T-helper 1 cell treated with Interleukin-12 subunit alpha and Interleukin-12 subunit beta and Interleukin-4 antibody, amounts not matched to agents 30 ng/mL and 1 ng/mL, for 36 hours (primary cell): ENCODE results near the gene GCNA. TPM values are rescaled to one million over a fixed set of nuclear protein-coding genes. Genes with fewer than 3 reads are reported as not detected.

Source experiments
- intact Hi-C: fragments of 100-400 bp; cut with micrococcal nuclease; formaldehyde crosslinking; loops from one replicate; pipeline ENCODE4 v1.15.1; 2024
- total RNA-seq: library from RNA; stranded (reverse); gene quantifications from 2 replicates; pipeline ENCODE4 v1.2.3, GENCODE V29; 2022

The GCNA gene, protein sequence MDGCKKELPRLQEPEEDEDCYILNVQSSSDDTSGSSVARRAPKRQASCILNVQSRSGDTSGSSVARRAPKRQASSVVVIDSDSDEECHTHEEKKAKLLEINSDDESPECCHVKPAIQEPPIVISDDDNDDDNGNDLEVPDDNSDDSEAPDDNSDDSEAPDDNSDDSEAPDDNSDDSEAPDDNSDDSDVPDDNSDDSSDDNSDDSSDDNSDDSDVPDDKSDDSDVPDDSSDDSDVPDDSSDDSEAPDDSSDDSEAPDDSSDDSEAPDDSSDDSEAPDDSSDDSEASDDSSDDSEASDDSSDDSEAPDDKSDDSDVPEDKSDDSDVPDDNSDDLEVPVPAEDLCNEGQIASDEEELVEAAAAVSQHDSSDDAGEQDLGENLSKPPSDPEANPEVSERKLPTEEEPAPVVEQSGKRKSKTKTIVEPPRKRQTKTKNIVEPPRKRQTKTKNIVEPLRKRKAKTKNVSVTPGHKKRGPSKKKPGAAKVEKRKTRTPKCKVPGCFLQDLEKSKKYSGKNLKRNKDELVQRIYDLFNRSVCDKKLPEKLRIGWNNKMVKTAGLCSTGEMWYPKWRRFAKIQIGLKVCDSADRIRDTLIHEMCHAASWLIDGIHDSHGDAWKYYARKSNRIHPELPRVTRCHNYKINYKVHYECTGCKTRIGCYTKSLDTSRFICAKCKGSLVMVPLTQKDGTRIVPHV
- 5.7 and 6.0 TPM in 2 replicates for total RNA-seq

DNA sequence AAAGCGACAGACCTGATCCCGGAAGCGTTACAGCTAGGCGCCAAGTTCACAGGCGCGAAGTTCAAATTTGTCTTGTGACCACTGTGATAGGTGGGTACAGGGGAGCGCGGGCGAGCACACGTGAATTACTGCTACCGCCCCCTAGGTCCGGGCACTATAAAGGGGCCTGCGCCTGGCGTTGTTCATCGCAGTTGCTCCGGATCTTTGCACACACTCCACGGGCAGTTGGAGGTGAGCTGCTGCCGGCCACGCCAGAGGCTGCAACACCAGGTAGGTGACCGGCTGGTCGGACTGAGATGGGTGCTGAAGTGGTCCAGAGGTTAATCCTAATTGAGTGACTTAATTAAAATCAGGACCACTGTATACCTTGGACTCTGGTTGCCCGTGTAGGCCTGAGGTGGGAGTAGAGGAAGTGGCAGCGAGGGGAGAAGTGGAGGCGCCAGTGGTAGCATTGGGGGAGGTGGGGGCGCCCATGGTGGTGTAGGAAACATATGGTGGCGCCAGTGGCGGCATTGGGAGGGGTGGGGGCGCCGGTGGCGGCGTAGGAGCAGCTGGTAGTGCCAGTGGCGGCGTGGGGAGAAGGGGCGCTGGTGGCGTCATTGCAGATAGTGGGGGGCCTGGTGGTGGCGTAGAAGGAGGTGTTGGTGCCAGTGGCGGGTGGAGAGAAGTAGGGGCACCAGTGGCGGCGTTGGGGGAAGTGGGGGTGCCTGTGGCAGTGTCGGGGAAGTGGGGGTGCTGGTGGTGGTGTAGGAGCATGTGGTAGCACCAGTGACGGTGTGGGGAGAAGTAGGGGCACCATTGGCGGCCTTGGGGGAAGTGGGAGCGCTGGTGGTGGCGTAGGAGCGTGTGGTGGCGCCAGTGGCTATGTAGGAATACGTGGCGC, at the start of gene GCNA:
Gene GCNA, plus strand, starts transcription at position 185 of the 883 bp plus-strand sequence. CDS start 2,385 bp downstream, outside the sequence.
- intact Hi-C loops = no loop called here

DNA sequence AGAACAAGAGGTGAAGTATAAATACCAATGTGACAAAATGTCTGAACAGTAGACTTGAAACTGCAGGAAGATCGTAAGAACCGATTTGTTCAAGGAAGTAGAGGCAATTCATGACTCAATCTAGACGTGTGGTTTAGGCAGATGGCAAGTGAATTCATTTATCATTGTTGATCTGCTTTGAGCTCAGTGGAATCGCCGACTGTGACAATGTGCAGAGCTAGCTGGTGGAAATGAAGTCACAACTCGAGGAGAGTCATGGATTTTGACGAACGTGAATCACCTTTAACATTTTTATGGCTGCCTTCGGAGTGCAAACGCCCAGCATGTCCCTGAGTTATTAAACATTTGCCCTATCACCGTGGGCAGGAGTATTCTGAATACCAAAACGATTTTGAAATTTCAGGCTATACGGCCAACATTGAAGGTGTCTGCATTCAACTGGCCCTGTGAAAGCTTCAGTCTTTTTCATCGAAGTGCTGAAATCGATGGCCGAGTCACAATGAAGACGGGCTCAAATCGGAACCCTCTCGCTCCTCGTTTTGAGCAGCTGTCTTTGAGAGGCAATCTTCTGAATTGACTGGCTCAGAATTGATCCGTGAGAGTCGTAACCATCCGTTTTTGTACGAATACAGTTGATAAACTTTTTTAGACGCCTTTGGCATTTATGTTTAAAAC, 46.0 kb upstream of the GCNA start:
- intact Hi-C loops = loop anchor here (1.0 to 10.0 kb wide), 8 partner anchors 40 to 1240 kb away; partner anchors contain the start of genes IL2RG, KIF4A and SNX12

DNA sequence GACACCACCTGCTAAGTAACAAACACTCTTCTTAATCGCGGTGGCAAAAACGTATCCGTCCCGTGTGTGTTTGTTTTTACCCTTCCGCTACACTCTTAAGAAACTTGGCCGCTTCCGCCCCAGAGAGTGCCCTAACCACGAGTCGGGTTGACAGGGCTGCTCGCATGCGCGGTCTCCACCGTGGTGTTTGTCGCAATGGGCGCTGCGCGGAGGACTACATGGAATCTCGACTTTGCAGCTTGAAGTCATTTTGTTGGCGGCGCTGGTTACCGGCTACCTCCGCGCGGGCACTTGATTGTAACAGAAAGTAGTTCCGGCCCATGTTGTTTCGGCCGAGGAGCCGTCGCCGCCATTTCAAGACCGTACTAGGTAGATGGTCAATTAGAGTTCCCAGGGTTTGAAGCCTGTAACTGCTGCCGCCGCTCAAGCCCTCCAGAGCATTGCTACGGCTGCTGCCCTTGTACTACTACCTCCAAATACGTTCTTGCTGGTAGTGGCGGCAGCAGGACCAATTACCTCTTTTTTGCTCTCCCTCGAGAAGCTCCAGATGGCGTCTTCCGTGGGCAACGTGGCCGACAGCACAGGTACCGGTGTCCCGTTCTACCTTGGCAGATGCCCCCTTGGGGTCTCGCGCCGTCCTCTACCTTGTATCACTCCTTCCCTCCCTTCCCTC, 45.3 kb upstream of the GCNA start, which contains the start of gene OGT:
Gene OGT, plus strand, starts transcription at position 352 of the 673 bp plus-strand sequence. Its CDS starts 196 bp downstream, at position 548.
- intact Hi-C loops = loop anchor here (1.0 to 10.0 kb wide), 9 partner anchors 19 to 1241 kb away; partner anchors contain the start of genes IL2RG, KIF4A and SNX12

DNA sequence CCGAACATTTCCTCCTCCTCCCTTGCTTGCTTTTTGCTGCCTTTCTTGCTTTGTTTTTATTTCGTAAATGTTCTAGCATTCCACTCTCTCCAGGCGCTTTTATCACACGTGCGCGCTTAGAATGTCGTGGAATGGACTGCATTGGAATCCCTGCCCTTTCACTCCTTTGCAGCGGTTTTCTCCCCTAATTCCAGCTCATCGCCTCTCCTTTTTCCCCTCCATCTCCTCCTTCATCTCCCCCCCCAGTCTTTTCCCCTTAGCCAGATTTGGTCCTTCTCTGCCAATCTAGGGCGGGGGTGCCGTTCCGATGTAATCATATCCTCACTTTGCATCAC, 44.8 kb upstream of the GCNA start:
- intact Hi-C loops = loop anchor here (1.0 to 10.0 kb wide), 6 partner anchors 19 to 1241 kb away; partner anchors contain the start of genes KIF4A and SNX12

DNA sequence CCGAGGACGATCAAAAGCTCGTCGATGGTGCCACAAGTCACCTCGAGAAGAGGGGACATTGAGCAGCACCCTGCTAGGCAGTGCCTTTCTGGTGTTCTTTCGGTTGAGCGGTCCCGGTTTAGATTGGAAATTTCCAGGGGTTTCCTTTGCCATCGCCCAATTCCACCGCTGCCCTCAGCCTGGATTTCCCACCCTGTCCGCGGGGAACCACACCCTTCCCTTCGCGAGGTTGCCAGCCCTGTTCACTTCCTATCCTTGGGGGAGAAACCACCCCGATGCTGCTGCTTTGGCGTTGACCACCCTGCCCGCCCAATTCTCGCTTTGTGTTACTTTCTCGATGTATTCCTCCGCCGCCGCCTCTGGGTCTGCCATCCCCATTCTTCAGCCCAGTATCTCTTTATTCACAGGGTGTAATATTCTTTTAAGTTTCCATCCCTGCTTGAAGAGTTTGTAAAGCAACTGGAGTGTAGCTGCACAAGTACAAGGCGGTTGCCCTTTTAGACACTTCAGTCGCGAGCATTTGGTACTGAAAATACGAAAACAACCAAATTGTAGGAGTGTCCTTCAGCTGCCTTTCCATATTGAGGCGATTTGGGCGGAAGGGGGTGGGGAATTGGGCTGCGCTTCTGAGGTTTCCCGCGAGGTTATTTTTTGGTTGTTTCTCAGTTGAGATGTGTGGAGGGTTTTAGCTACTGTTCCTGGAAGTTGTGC, 44.2 kb upstream of the GCNA start:
- intact Hi-C loops = loop anchor here (1.0 to 10.0 kb wide), 9 partner anchors 8 to 1242 kb away; partner anchors contain the start of genes KIF4A, NONO, SNX12 and TAF1

DNA sequence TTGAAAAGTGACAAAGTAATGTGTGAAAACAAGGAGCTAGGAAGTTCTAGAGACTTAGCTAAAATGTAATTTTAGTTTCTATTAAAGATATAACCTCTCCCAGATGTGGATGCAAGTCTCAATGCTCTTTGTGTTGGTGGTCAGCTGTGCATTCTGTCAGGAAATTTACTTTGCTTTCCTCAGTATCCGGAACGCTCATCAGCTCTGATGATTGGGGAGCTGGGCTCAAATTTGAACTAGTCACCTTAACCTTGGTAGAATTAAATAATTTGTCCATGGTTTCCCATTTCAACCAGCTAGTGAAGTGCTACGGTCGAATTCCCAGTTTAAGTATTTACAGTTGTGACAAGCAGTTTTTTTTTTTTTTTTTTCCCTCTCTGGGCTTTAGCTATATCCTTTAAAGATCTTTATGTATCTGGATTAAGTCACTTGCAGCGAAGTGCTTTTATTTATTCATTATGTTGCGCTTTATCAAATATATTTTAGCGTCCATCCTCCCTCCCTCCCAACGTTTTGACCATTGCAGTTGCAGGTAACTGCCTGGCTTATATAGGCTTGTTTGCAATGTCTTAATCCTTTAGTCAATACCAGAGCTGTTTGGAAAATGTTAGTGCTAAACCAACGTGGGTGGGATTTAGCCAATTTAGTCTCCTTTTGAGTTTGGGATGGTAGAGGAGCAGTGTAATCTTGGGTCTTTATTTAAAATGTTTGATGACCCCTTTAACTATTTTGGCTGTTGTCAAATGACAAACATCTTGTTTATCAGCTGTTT, 43.3 kb upstream of the GCNA start:
- intact Hi-C loops = loop anchor here (1.0 to 10.0 kb wide), 6 partner anchors 7 to 1243 kb away; partner anchors contain the start of genes KIF4A, NONO and TAF1

DNA sequence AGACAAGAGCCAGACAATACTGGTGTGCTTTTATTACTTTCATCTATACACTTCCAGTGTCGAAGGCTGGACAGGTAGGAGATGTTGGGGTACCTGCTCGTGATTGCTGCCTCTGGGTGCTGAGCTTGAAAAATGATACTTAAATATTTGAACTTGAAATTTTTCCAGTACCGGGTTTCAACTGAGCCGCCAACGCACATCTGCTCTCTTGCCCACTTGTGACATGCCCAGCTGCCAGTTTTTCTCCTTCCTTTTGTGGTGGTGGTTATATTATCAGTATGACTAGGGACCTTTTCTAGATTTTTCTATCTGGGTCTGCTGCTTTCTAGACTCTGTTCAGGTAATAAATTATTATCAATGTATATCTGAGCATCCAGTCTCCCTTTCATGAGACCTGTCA, 42.0 kb upstream of the GCNA start:
- intact Hi-C loops = loop anchor here (10.0 kb wide), 1 partner anchor 1081 kb away; no protein-coding TSS in a partner anchor

DNA sequence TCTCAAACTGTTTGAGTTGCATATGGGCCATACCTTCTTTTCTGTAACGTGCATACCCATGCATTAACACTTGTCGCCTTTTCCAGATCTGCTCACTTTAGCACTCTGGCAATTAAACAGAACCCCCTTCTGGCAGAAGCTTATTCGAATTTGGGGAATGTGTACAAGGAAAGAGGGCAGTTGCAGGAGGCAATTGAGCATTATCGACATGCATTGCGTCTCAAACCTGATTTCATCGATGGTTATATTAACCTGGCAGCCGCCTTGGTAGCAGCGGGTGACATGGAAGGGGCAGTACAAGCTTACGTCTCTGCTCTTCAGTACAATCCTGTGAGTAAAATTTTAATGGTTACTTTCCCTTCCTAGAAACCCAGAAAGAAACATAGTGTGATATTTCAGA, 40.5 kb upstream of the GCNA start:
- intact Hi-C loops = loop anchor here (2.0 to 10.0 kb wide), 3 partner anchors 17 to 1083 kb away; no protein-coding TSS in a partner anchor

DNA sequence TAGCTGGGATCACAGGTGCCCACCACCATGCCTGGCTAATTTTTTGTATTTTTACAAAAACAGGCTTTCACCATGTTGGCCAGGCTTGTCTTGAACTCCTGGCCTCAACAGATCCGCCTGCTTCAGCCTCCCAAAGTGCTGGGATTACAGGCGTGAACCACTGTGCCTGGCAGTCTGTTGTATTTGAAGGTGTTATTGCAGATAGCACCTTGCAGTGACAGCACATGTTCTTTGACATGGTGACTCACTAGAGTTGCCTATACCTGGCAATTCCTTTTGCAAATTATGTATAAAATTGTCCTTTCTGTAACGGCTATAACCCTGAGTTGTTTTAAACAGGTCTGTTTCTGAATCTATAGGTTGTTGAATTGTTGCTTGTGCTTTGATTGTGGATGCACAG, 37.4 kb upstream of the GCNA start:
- intact Hi-C loops = no loop called here

DNA sequence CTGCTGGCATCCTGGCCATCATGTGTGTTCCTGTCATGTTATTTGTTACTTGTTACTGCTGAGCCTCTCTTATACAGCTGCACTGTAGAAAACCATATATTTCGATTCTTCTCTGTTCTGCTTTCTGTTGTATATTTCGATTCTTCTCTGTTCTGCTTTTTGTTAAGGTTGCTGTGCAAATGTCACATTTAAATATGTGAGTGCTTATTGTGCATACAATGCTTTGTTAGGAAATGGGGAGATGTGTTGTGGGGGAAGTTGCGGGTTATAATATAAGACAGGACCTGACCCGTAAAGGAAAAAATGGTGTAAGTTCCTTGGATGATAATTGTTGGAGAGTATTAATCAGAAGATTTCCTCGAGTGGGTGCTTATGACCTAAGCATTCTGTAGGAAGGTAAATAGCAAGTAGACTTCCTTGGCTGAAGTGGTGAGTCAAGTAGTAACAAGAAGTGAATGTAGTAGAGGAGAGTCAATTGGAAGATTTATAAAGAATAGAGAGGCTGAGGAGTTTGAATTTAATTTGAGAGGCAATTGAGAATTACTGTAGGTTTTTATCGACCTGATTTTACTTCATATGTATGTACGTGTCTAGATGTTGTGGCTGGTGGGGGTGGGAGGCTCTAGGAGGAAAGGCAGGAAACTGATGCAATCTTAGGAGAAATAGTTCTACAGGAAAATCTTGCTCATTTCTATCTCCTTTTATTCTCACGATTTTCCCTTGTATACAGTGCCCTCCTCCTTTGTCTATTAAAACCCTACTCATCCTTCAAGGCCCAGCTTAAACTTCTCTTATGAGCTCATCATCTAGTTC, 36.8 kb upstream of the GCNA start:
- intact Hi-C loops = loop anchor here (1.0 kb wide), 1 partner anchor 7 kb away; no protein-coding TSS in a partner anchor

DNA sequence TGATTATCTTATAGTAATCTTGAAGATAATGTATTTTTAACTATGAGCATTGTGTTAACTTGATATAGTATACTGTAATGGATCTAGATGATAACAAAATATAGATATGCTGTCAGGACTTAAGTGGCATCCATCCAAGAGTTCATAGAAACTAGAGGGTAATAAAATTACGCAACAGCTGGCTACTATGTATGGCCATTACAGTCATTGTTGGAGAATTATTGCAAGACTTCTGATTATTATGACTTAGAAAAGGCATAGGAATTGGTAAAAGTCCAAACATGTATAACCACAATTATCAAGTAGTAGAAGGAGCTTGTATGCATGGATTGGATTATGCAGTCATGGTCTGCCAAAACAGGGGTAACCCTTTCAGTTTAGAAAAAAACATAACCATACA, 35.8 kb upstream of the GCNA start:
- intact Hi-C loops = loop anchor here (1.0 kb wide), 1 partner anchor 8 kb away; no protein-coding TSS in a partner anchor

DNA sequence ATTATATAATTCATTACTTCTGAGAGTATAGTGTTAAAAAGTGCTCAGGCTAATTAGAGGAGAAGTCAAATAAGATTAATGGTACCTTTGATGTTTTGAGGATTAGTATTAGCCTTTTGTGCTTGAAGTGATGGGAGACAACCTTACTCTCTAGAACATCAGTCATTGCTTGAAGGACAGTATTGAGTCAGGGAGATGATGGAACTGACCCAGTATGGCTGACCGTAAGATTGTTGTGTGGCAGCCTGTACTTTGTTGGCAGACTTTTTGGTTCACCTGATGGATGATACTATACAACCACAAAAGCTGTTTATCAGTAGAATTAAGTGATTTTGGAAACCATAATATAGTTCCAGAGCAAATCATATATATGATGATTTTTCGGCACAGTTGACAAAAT, 35.4 kb upstream of the GCNA start:
- intact Hi-C loops = loop anchor here (1.0 kb wide), 1 partner anchor 9 kb away; no protein-coding TSS in a partner anchor

DNA sequence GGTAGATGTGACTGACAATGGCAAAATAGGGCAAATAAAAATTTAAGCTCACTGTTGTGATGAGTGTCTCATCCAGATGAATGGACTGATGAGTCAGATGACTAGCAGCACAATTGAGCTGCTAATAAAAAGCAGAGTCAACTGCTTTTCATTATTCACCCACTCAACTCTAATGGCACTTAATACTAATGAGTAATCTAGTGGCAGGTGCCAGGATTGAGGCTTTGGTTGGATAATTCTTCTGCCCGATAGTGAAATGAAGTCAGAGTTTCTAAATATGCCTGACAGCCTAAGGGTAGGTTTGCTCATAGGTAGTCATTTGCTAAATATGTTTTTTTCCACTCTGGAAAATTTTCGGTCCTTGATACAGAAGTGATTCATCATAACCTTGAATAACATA, 34.9 kb upstream of the GCNA start:
- intact Hi-C loops = no loop called here

DNA sequence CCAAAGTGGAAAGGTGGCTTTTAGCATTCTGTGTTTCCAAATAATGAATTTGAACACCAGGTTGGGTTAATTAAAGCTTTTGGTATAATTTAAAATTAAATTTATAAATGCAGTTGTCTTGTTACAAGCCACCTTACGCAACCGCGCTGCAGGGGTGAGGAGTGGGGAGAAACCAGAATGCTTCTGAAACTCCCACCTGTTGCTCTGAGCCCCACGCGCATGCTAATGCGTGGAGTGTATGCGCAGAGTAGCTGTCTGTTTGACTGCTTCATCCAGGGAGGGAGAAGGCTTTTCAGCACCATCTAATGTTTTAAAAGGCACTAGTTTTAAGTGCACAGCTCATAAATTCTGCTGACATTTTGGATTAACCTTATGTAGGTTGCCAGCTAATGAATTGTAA, 32.9 kb upstream of the GCNA start:
- intact Hi-C loops = no loop called here

DNA sequence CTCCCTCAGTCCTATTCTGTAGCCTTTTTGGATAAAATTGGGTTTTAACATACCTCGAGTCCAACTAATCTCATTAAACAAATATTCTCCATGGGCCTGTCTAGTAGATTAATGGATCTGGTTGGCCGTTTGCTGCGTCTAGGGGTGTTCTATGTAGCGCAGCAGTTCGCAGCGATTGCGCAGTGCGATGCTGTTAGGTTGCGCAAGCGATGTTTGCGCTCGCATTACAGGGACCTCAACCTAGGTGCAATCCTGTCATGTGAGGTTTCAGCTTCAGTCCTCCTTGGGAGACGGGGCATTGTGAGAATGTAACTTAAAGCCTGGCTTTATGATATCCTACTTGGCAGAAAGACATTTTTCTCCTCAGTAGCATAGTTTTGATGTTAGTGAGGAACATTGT, 31.4 kb upstream of the GCNA start:
- intact Hi-C loops = no loop called here

DNA sequence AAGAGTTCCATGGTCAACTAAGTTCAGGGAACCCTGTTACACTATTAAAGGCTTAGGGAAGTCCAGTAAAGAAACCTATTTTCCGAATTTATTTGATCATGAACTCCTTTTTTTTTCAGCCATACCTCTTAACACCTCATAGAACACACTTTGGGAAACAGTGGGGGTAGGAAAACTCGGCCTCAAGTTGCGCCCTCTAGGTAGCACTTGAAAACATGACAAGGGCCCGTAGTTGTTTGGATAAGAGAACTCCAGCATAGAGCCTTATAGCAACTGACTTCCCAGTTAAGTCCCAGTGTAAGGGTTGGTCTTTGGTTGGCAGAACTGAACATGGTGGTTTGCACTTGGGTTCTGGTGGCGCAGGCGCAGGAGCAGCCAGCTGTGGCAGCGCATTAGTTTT, 30.9 kb upstream of the GCNA start:
- intact Hi-C loops = no loop called here

DNA sequence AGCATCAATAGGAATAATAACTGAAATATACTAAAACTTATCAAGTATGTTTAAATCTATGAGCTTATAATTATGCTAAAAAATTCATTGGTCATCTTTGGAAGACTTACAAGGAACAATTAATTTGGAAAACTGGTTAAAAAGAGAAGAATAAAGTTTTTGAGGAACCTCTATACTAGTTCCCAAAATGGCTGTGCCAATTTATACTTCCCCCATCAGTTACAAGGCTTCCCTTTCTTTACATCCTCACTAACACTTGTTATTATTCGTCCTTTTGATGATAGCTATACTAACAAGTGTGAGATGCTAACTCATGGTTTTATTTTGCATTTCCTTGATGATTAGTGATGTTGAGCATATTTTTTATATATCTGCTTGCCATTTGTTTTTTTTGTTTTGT, 28.3 kb upstream of the GCNA start:
- intact Hi-C loops = no loop called here
